NAMALWA (cell line): ENCODE data around the gene IL36RN.

Experiments used
- DNase-seq: peaks from one replicate; pipeline ENCODE4 v3.0.0-alpha.2; 2015; ENCODE audit warnings: low spot score

IL36RN gene

DNA sequence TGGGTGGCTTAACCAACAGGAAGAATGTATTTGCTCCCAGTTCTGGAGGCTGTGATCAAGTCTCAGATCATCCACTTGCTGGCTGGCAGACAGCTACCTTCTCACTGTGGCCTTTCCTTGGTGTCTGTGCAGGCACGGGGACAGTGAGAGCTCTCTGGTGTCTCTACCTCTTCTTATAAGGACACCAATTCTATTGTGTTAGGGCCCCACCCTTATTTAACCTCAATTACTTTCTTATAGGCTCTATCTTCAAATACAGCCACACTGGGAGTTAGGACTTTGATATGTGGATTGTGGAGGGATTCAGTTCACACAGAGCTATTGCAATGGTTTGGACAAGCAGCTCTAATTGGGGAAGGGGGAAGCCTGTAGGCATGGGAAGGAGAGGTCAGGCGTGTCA is 43.1 kb downstream of the IL36RN start:
- DNase-seq: no peak

GRCh38 chr2:113103277-113103676 is 44.3 kb downstream of the IL36RN start:
- no peak for DNase-seq

GRCh38 chr2:113104054-113104611 is 45.1 kb downstream of the IL36RN start:
- DNase-seq: no peak

- DNase-seq: no peak
Measured at GRCh38 chr2:113105047-113105785, 46.2 kb downstream of the IL36RN start.

DNA sequence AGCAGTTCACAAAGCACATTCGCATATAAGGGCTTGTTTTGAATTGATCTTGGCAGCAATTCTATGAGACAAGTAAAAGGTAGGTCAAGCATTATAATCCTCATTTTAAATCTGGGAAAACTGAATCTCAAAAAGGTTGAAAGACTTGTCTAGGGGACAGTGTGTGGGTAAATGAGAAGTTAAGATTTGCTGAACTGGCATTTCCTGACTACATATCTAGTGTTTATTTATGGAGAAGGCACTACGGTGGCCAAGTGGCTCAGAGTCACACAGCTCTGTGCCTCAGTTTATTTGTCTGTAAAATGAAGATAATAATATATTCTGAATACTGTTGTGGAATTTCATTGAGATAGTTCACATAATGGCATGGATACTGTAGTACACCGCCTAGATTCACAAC is 52.1 kb downstream of the IL36RN start:
- DNase-seq: no peak

- DNase-seq: no peak
Measured at GRCh38 chr2:113111823-113112287, 52.9 kb downstream of the IL36RN start.

- no peak for DNase-seq
Measured at GRCh38 chr2:113112441-113112840, 53.4 kb downstream of the IL36RN start.

DNA sequence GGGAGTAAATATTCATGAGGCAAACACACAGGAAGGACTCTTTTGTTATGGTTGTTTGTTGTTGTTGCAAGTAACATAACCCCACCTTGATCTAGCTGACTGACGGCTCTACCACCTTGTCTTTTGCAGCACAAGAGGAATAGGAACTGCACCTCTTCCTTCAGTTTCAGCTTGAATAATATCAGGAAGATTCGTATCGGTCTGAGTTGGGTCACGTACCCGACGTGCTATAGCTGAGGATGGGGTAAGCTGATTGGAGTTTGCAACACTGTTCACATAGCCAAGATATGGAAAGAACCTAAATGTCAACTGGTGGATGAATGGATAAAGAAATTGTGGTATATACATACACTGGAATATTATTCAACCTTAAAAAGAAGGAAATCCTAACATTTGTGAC is 53.9 kb downstream of the IL36RN start:
- no peak for DNase-seq

- DNase-seq: no peak
Measured at GRCh38 chr2:113113807-113114206, 54.8 kb downstream of the IL36RN start.
